GM19238 (cell line): ENCODE results near the gene EEIG1.
A peak's percentile ranks its signal among the peaks of the same experiment; 100 is the strongest.

Source experiments
- DNase-seq: peaks from one replicate; pipeline ENCODE4 v3.0.0; 2011; ENCODE audit warnings: low spot score; ENCODE audit not compliant: insufficient read length

The EEIG1 gene

GRCh38 chr9:127974769-127975261 is 6.0 kb downstream of the EEIG1 start:
- no peak for DNase-seq

DNA sequence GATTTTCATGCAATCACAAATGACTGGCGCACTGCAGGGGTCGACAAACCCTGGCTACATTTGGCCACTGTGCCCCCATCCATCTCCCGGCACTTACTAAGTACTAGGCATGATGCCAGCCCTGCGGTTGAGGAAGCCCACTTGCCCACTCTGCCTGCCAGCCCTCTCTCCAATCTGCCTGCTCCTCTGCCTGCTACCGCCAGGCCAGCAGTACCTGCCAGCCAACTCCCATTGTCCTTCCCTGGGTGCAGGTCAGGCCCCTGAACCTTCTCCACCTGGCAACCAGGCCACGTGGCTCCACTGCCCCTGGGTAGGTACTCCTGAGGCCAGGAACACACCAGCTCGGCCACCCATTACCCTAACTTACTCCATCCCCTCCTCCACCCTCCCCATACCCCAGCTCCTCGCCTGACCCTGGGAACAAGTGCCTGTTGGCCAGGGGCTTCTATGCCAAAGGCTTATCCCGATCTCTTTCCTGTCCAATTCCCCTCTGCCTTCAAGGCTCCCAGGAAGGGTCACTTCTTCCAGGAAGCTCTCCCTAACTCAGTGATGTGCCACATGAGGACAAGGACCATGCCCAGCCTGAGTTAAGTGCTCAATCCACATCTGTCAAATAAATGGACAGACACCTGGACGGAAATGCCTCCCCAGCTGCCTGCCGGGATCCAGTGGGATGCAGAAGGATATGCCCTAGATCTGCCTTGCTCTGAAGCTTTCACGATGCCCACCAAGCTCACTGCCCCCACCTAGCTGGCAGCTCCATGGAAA is 6.6 kb downstream of the EEIG1 start:
- no peak for DNase-seq

- DNase-seq = no peak
Observed at GRCh38 chr9:127973169-127974000, 7.4 kb downstream of the EEIG1 start.

- no peak for DNase-seq
Observed at GRCh38 chr9:127972236-127972871, 8.4 kb downstream of the EEIG1 start.

DNA sequence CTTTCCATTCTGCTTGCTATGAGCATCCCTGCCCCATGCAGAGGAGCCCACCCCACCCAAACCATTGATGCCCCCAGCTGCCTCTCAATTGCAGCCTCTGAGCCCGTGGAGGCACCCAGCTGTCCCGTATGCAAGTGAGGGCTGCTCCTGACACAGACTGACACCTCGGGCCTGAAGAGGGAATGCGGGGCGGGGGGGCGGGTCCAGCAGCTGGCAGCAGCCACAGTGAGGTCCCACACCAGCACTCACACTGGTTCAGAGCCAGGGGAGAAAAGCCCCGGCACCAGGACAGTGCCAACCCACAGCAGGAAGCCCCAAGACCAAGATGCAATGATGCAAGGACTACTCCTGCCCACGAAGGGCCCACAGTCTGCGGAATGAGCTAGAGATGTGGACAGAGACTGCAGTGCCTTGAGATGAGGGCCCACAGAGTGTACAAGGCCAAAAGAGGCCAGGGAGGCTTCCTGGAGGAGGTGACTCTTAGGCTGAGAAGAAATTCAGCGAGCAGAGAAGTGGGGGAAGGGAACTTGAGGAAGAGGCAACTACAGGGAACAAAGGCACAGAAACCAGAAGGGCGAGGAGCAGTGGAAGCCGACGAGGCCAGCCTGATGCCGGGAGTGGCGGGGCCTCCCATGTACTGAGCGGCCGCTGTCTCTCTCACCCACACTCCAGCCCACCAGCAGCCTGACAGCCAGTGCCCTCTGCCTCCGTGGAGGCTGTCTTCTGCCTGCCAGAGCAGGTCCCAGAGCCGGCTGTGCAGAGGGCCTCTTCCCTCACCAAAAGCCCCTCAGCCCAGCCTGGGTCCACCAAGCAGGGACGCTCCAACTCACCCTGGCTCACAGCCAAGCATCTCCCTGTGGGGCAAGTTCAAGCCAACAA is 9.2 kb downstream of the EEIG1 start:
- no peak for DNase-seq

DNA sequence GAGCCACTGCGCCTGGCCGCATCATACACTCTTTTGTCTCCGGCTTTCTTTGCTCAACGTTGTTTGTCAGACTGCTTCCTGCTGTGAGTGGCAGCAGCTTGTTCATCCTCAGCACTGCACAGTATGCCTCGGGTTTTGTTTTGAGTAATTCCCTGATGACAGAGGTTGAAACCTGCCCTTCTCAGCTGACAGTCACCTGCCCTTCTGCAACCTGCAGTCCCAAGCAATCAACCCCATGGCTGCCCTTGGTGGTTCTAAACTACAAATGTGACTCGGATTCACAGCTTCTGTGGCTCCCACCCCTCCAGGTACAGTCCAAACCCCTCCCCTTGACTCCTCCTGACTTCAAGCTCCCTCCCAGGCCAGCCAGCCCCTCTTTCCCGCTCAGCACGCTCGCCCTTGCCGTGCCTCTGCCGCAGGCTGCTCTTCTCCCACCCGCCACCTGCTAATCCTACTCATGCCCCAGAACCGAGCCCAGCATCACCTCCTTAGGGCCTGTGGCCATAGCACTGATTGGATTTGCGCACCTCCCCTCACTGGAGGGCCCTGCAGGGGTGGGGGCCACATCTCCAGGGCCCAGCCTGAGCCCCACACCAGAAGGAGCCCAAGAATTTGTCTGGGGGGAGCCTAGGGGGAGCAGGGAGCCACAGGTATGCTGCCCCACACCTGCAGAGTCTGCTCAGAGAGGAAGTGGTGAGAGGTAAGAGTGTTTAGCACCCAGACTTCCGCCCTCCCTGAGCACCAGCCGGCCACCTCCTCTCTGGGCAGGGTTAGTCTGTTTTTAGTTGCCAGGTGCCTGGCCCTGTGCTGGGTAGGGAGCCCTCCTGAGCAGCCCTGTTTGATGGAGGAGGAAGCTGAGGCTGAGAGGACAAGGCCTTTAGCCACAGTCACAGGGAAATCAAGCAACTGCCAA is 10.1 kb downstream of the EEIG1 start:
- peak; percentile 93 for DNase-seq

- DNase-seq = no peak
Observed at GRCh38 chr9:127968700-127969383, 11.9 kb downstream of the EEIG1 start.

DNA sequence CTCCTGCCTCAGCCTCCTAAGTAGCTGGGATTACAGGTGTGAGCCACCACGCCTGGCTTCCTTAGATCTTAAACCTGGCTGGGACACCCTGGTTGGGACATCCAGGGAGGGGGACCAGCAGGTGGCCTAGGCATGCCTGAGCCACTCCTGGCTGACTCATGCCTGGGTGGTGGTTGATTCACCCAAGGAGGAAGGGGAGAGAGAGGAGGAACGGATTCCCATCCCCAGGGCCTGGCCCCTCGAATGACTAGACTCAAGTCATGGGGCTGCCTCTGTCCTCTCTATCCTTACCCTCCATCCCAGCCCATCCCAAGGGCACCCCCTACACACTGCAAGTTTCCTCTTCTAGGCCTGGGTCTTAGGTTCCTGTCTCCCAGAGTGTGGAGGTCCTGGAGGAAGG is 12.7 kb downstream of the EEIG1 start:
- no peak for DNase-seq

- DNase-seq = no peak
Observed at GRCh38 chr9:127967151-127967809, 13.5 kb downstream of the EEIG1 start.

DNA sequence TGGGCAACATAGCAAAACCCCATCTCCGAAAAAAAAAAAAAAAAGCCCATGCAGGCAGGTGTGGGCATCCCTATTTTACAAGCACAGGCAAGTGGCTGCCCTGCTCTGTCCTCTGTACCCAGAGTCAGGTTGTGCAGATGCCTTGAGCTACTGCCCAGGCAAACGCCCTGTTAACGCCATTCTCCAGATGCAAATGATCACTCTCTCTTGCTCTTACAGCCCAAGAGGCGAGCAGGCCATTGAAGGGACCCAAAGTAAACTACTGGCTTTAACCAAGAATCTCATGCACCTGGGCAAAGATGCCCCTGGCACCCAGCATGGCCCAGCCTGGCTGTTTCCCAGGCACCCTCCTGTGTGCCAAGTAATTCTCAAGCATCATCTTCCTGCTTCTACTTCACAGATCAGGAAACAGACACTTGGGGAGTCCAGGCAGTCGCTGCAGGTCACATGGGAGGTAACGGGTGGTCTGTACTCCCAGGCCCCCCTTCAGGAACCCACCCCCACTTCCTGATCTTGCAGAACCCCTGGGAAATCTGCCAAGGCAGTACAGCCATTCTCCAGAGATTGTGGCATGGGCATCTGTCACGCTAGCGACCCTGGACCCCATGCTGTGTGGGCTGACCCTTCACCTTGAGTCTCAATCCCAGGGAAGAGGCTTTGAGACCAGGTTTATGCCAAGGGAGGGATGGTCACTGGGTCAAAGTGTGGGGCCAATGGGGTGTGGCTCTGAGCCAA is 14.2 kb downstream of the EEIG1 start:
- DNase-seq = no peak

DNA sequence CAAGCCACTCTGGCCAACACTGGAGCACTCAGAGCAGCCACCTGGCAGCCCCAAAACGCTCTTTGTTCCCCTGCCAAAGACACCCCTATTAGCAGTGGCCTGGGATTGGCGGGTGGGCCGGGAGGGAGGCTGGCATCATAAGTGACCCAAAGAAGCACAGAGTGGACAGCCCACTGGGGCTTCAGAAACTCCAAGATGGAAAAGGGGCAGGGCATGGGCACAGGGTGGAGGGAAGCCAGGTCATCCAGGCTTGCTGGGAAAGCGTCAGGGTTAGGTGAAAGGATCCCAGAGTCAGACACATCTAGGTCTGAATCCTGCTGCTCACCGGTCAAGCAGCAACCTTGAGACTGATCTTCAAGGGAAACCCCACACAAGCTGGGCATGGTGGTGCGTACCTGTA is 14.8 kb downstream of the EEIG1 start:
- no peak for DNase-seq

GRCh38 chr9:127963359-127964064 is 17.3 kb downstream of the EEIG1 start:
- no peak for DNase-seq

- no peak for DNase-seq
Observed at GRCh38 chr9:127963041-127963358, 17.8 kb downstream of the EEIG1 start.

GRCh38 chr9:127962278-127962677 is 18.5 kb downstream of the EEIG1 start:
- no peak for DNase-seq

GRCh38 chr9:127961613-127962155 is 19.1 kb downstream of the EEIG1 start:
- no peak for DNase-seq

GRCh38 chr9:127961155-127961490 is 19.7 kb downstream of the EEIG1 start:
- DNase-seq = no peak

GRCh38 chr9:127960410-127961154 is 20.2 kb downstream of the EEIG1 start:
- DNase-seq = no peak
